GM18520 (cell line): ENCODE data around the gene FAM83E.
A peak's percentile ranks its signal among the peaks of the same experiment; 100 is the strongest.
"Not testable (repeated sequence)": the region's sequence is repeated elsewhere in the genome, so short reads cannot be mapped to it uniquely, and the experiment has no call there.

Experiments used
- ATAC-seq: cut with Tn5 transposase; IDR thresholded peaks from one replicate; pipeline ENCODE4 v1.9.1; 2021; ENCODE audit not compliant: unreplicated experiment

FAM83E gene

GRCh38 chr19:48614436-48615230, at the start of gene FAM83E:
Gene FAM83E, minus strand, starts transcription at chr19:48615076. Its CDS starts 1,704 bp downstream, at chr19:48613372.
- ATAC-seq: no peak

- ATAC-seq: no peak
Observed at GRCh38 chr19:48664476-48664875, 49.6 kb upstream of the FAM83E start.

DNA sequence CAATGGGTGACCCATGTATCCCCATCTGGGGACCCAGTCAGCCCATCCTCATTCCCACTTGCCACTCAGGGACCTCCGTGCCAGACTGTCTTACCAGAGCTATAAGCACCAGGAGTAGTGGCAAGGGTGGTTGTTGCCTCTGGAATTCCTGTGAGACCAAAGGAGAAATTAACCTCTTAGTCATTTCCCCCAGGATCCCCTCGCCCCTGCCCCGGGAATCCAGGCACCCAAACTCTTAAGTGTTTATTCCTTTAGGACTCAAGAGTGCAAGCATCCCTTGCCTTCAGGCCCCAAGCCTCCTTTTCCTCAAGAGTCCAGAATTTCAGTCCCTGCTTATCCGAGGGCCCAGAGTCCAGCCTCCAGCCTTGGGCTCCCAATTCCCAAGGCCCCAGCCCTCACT, 48.8 kb upstream of the FAM83E start:
- no peak for ATAC-seq

- ATAC-seq: no peak
Observed at GRCh38 chr19:48661711-48662090, 46.8 kb upstream of the FAM83E start.

- ATAC-seq: peak; percentile 45
Observed at GRCh38 chr19:48660852-48661710, 46.2 kb upstream of the FAM83E start.

DNA sequence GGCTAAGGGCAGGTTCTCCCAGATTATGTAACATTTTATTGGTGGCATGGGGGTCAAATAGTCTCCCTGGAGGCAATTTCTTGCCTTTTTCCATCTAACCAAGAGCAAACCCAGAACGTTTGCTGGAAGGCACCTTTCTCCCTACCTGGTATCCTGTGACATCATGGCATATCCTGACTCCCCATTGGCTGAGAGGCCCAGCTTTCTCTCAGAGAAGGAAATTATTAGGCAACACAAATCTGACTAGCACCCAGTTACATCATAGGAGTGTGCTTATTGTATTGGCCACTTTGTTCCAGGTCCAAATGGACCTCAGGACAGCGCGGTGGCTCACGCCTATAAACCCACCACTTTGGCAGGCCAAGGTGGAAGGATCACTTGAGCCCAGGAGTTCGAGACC, 44.9 kb upstream of the FAM83E start:
- no peak for ATAC-seq

GRCh38 chr19:48658483-48658882, 43.6 kb upstream of the FAM83E start:
- no peak for ATAC-seq

DNA sequence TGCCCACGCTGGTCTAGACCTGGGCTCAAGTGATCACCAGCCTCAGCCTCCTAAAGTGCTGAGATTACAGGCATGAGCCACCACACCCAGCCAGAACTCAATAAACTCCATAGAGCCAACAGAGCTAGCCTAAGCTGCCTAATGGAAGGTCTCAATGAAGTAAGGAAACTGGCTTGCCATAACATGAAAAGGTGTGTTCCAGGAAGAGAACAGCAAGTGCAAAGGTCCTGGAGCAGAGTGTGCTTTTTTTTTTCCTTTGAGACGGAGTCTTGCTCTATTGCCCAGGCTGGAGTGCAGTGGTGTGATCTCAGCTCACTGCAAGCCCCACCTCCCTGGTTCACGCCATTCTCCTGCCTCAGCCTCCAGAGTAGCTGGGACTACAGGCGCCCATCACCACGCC, 43.0 kb upstream of the FAM83E start:
- ATAC-seq: not testable (repeated sequence)

DNA sequence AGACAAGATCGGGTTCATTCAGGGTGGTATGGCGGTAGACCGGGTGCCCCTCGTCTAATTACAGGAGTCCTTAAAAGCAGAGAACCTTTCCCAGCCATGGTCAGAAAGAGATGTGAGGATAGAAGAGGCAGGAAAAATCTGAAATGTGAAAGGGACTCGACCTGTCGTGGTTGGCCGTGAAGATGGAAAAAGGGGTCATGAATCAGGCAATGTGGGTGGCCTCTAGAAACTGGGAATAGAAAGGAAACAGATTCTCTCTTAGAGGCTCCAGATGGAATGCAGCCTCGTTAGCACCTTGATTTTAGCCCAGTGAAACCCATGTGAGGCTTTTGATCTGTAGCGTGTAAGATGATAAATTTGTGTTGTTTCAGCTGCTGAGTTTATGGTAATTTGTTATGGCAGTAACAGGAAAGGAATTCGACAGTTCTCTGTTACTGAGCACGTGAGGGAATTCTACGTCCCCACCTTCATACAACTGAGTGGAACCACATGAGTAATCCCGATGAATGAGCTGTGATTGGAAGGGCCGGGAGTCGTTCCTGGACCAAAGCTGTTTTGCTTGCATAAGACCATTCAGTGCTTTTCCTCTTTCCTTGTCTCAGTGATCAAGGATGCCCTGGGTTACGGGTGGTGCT, 42.1 kb upstream of the FAM83E start:
- no peak for ATAC-seq

- ATAC-seq: no peak
Observed at GRCh38 chr19:48654299-48655059, 39.6 kb upstream of the FAM83E start.

GRCh38 chr19:48651683-48652048, 36.8 kb upstream of the FAM83E start:
- ATAC-seq: no peak

GRCh38 chr19:48650974-48651682, 36.3 kb upstream of the FAM83E start:
- no peak for ATAC-seq

- no peak for ATAC-seq
Observed at GRCh38 chr19:48648134-48648533, 33.3 kb upstream of the FAM83E start.

GRCh38 chr19:48646722-48647216, 31.9 kb upstream of the FAM83E start:
- ATAC-seq: no peak

DNA sequence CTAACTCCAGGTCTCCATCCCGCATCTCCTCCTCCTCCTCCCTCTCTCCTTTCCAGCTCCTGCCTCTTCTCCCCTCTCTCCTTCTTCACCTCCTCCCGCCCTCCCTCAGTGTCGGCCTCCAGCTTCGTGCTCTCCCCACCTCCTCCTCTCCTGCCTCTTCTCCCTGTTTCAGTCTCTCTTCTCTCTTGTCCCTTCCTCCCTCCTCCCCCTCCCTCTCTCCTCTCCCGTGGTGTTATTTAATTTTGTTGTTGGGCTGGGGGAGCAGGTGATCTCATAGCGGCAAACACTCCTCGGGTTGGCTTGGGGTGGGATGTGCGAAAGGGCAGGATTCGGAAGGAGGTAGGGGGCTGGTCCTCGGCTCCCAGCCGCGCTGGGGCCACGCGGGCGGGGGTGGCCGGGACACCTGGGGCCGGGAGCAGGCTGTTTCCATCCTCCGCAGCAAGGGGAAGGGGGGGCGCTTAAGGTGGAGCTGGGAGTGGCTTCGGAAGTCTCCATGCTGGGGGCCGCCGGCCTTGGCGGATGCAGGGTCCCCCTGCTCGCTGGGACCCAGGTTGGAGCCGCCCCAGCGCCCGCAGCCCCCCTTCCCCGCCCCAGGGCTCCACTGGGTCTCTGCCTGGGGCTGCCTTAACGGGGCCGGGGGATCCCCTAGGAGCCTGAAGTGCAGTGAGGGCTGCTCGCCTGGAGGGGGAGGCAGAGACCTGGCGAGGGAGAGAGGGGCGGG, 31.3 kb upstream of the FAM83E start, which contains the start of gene CA11:
Gene CA11, minus strand, starts transcription at position 187 of the 721 bp plus-strand sequence. CDS start 555 bp downstream, outside the sequence.
- peak; percentile 57 for ATAC-seq

DNA sequence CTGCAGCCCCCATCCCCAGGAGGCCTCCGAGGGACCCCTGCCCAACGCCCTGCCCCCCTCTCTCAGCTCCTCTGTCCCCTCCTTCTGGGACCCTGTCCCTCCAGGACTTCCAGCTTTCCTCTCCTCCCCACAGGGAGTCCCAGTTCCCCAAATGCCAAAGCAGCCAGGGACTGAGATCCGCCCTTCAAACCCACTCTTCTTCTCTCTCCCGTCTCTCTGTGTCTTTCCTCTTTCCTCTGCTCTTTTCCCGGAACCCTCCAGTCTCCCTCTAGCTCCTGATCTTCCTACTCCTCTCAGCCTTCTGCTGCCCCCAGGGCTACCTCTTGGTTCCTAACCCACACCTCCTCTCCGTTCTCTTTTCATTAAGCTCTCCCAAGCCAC, 30.7 kb upstream of the FAM83E start:
- ATAC-seq: no peak

- ATAC-seq: no peak
Observed at GRCh38 chr19:48644839-48645619, 30.2 kb upstream of the FAM83E start.

DNA sequence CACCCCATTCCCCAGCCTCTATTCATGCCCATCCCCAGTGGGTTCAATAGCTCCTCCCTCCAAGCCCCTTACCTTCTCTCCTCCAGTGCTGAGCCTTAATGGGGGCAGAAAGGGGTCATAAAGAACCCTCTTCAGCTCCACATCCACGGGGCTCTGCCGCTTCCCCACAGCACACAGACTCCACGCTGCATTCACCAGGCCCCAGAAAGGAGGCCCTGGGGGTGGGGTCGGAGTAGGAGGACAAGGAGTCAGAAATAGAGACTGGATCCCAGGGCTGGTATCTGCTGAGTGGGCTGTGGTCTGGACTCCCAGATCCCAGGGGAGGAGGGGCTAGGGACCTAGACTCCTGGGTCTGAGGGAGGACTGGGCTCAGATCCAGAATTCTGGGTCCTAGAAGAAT, 29.5 kb upstream of the FAM83E start:
- ATAC-seq: no peak

DNA sequence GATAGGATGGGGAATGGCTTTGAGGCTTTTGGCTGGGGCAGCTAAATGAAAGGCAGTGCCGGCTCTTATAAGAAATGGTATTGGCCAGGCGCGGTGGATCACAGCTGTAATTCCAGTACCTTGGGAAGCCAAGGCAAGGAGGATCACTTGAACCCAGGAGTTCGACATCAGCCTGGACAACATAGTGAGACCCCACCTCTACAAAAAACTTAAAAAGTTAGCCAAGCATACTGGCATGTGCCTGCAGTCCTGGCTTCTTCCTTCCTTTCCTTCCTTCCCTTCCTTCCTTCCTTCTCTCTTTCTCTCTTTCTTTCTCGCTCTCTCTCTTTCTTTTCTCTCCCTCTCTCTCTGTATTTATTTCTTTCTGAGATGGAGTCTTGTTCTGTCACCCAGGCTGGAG, 28.0 kb upstream of the FAM83E start:
- no peak for ATAC-seq
